GM12892 (cell line): ENCODE measurements around the gene KCNMA1.

Experiments used
- POLR2A ChIP-seq: IDR thresholded peaks from 2 replicates; pipeline ENCODE4 v1.6.1; 2011; ENCODE audit warnings: low read depth, low read length, control low read depth
- POLR2AphosphoS5 ChIP-seq: IDR thresholded peaks from 2 replicates; pipeline ENCODE4 v1.6.1; 2011; ENCODE audit warnings: low read depth, low read length, control low read depth
- TAF1 ChIP-seq: IDR thresholded peaks from 2 replicates; pipeline ENCODE4 v1.6.1; 2011; ENCODE audit warnings: low read depth, mild to moderate bottlenecking, control low read depth, low read length, borderline replicate concordance

GRCh38 chr10:77398986-77399755 lies 238.4 kb downstream of the KCNMA1 start:
- no peak for TF ChIP-seq POLR2A
- no peak for TF ChIP-seq POLR2AphosphoS5
- no peak for TF ChIP-seq TAF1
